Fibroblast of skin of left quadriceps (primary cell): ENCODE data around the gene VWA5A.
A peak's percentile ranks its signal among the peaks of the same experiment; 100 is the strongest.

ENCODE experiments used
- DNase-seq, 2 experiments: peaks; one replicate each; pipeline ENCODE4 v3.0.0-alpha.2; 2013; ENCODE audit warnings: low read depth in 2 of 2

The VWA5A gene, protein sequence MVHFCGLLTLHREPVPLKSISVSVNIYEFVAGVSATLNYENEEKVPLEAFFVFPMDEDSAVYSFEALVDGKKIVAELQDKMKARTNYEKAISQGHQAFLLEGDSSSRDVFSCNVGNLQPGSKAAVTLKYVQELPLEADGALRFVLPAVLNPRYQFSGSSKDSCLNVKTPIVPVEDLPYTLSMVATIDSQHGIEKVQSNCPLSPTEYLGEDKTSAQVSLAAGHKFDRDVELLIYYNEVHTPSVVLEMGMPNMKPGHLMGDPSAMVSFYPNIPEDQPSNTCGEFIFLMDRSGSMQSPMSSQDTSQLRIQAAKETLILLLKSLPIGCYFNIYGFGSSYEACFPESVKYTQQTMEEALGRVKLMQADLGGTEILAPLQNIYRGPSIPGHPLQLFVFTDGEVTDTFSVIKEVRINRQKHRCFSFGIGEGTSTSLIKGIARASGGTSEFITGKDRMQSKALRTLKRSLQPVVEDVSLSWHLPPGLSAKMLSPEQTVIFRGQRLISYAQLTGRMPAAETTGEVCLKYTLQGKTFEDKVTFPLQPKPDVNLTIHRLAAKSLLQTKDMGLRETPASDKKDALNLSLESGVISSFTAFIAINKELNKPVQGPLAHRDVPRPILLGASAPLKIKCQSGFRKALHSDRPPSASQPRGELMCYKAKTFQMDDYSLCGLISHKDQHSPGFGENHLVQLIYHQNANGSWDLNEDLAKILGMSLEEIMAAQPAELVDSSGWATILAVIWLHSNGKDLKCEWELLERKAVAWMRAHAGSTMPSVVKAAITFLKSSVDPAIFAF

DNA sequence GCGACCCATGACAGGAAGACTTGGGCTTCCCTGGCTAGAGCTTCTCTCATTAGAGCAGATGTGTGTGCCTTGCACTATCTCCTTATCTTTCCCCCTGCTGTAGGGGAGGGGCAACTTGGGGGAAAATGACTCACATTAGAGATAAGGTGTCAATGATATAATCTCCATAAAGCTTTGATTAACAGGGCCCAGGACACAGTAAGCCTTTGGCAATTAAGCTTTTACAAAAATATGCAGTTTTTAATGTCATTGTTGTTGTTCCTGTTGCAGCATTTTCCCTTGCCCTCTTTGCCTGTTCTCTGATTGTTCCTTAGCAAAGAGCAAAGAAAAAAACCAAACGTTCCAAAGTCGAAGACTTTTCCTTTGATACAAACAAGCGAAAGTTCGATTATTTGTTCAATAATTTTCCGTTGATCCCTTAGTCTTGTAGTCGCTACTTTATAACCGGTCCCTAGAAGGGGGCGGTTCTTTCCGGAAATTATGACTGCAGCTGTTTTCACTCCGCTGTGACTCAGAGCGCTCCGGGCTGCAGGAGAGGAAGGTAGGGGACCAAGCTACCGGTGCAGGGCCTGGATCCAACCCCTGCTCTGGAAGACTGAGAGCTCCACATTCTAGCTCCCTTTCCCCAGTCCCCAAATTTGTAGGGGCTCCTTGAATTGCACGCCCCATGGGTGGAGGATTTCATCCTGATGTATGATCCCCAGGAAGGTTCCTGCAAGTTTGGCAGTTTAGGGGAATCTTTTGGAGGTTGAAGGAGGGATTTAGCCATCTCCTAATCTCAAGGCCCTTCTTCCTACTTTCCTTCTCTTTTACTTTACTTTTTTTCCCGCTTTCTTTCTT is at the start of gene VWA5A:
VWA5A (plus strand) TSS at position 509 of the 840 bp plus-strand sequence. CDS start 2,062 bp downstream, outside the sequence.
- peak; percentile 80 to 82 for DNase-seq

DNA sequence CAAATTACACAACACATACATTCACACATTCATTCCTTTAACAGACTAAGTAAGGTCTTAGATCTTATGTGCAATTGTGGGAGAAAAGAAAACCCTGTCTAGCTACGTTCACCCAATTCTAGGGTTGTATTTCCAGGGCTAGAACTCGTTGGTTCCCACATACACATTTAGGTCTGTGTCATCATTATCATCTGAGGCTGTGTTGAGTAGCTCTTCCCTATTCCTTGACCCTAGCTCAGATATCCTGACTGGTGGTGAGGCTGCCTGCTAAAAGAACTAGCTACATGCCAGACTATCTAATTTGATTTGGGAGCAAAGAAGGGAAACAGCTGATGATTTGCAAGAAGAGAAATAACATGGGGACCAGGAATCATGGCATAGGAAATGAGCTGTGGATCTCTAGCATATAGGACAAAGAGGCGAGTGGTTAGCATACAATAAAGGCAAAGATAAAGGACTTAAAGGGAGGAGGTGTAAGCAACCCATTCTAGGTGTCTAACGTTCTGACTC is 46.6 kb upstream of the VWA5A start:
- DNase-seq: no peak

GRCh38 chr11:124069429-124070401 is 45.5 kb upstream of the VWA5A start:
- peak; percentile 16 to 18 for DNase-seq

GRCh38 chr11:124070915-124071622 is 44.2 kb upstream of the VWA5A start:
- peak; percentile 33 to 46 for DNase-seq

- DNase-seq: no peak
These were observed 43.7 kb upstream of the VWA5A start for GRCh38 chr11:124071623-124071948.

DNA sequence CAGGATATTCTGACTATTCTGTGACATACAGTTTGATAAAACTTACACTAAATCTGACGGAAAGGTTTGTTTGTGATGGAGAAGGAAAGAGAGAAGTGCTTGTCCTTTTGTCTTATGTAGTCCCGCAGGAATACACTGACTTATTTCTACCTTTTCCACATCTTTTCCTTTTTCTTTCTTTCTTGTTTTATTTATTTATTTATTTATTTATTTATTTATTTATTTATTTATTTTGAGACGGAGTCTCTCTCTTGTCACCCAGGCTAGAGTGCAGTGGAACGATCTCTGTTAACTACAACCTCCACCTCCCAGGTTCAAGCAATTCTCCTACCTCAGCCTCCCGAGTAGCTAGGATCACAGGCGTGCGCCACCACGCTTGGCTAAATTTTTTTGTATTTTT is 43.1 kb upstream of the VWA5A start:
- no peak for DNase-seq

DNA sequence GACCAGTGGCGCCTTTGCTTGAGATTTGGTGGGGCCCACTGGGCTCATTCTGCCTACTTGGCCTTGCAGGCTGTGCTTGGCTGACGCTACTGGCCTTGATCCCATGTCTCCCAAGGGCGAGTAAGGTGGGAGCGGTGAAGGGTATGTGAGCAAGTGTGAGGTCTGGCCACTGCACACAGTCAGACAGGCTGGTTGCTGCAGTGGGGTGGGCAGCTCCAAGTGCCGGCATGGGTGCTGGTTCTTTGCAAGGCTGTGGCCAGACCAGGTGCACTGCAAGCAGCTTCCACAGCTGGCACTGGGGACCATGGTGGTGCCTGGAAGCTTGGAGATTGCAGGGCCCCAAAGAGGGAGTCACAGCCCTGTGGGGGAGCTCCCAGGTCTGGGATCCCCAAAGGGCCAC is 40.7 kb upstream of the VWA5A start:
- no peak for DNase-seq

- DNase-seq: no peak
These were observed 39.8 kb upstream of the VWA5A start for GRCh38 chr11:124075492-124075840.

DNA sequence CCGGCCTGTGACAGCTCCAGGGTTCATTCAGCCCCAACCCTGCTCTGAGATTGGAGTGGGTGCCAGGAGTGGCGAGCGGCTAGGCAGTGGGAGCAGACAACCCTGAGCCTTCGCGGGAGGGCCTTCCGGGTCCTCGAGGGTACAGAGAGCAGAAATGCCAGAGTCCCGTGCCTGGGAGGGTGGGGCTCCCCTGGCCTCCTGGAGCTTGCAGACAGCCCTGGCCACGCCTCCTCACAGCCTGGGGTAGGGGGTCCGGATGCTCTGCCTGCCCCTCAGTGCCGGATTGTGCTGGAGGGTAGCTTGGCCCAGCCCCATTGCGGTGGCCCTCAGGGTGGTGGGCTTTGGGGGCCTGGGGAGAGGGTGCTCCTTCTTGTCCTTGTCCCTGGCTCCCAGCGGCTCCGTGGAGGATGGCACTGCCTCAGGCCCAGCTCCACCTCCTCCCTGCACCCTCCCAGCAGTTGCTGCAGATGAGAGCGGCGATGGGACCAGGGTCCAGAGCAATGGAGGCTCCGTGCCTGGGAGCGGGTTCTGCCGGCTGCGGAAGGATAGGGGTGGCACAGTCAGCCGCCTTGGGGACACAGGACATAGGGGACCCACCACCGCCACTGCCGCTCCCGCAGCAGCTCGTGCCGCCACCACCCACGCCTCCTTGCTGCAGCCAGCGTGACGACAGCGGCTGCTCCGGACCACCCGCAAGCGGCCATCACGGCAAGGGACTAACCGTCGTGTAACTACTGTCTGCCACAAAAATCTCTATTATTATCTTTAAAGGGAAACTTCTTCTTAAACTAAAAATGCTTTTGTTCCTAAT is 39.2 kb upstream of the VWA5A start:
- no peak for DNase-seq

- DNase-seq: no peak
These were observed 38.0 kb upstream of the VWA5A start for GRCh38 chr11:124077266-124077665.

- DNase-seq: no peak
These were observed 36.7 kb upstream of the VWA5A start for GRCh38 chr11:124078591-124078990.

DNA sequence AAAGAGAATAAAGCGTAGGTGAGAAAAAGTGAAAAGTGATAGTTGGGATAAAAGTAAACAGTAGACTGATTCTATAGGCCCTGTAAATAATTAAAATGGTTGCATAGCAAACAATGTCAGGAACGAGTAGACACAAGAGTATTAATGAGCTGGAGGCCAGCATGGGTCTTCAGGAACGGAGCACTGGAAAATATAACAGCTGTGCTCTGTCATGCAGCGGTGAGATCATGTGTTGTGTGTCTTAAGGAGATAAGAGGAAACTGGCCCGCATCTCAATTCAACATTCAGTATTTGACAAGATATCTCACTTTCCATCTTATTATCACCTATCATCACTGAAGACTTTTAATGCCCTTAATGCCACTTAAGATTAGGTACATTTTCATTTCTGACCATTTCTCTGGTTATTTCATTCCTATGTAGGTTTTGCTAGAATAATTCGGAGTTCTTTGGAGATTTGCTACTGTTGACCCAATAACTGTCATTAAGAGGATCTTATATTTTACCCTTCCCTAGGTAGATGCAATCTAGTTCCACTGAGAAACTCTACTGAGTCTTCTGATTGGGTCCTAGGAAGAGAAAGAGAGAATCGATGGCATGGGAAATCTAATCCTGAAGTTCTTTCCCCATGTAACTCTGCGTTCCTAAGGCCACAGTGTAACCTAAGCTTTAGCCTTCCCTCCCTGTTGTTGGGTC is 35.5 kb upstream of the VWA5A start:
- no peak for DNase-seq

DNA sequence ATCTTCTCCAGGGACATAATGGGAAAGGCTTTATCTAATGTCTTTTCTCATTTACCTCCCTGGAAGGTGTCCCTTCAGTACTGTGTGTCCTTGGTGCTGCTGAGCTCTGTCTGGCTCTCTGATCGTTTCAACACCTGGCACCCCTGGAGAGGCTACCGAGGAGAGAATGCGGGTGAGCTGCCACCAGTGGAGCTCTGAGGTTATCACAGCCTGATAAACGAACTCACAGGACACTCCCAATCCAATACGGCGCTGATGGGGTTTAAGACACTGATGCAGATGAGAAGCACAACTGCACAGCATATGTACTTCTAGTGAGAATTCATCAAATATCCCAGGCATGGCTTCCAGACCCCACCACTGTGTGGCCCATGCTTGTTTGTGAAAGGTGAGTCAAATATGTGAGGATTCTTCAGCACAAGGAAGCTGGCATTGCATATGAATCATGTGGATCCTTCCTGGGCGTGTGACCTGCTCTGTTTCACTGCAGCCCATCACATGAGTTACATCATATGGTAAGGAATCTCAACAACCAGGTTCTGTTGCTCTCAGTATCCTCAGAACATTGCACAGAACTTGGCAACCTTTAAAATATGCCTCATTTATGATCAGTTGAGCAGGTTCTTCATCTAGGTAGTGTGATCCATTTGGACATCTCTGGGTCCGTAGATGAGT is 34.8 kb upstream of the VWA5A start:
- no peak for DNase-seq

GRCh38 chr11:124081483-124081882 is 33.8 kb upstream of the VWA5A start:
- DNase-seq: no peak

DNA sequence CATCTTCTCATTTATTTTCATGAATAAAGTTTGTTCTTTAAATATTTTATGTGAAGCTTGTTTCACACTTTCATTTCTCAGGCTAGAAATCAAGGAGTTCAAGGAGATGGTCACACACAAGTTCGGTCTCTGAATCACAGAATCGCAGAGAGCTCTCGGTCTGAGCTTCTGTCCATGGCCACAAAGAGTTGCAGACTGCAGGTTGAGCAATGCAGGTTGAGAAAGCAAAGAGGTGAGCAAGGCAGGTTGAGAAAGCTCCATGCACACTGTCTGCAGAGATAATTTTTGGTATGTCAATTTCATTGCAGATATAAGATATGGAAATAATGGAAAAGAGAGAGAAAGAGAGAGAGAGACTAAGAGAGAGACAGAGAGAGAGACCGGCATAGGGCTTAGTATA is 32.9 kb upstream of the VWA5A start:
- no peak for DNase-seq

DNA sequence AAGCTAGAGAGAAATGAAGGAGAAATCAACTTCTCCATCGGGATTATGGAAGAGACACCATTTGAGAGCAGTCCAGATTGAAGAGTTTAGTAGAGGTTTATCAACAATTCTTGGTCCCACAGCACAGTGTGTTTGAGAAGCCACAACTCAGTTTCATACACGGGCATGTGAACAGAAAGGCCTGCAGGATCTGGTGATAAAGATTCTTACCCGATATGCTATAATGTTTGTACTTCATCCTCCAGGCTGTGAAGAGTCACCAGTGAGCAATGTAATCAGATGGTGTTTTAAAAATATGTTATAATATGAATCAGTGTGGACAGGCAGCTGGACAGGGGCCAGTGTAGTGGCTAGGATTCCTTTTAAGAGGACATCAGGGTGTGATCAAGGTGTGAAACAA is 29.7 kb upstream of the VWA5A start:
- no peak for DNase-seq

DNA sequence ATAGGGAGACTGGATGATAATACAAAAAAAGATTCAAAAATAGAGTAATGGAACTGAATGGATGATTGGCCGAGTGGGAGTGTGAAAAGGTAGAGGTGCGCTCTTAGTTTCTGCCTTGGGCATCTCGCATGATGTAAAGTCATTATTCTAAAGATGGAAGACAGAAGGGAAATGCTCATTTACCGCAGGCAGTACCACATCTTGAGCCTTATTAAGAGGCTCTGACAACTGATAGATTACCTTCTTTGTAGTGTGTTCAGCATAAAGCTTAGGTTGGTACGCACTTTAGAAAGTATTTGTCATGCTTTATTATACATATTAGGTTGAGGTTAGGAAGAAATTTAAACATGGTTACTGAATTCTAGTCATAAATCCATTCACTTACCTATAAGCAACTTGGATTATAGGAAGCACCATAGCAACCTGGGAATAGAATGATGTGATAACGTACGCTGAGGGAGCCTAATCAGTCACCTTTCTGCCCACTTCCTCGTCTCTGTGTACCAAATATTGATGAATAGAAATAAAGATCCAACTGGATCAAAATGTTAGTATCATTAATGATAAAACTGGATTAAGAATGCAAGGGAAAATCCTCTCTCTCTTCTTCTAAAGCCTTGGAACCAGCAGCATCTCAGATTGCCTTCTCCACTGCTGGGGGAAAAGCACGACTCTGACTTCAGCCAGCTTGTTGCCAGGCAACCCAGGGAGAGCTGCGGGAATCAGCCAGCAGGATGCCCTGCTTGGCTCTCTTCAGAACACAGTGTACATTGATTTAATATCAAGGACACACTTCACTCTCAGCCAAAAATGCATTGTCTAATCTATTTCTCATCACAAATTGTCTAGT is 29.0 kb upstream of the VWA5A start:
- DNase-seq: no peak
